Gastrocnemius medialis (tissue), 4 donors: ENCODE measurements around the gene LDLRAD4.

Experiments used
- POLR2A ChIP-seq, 2 donors: fragments of 450-650 bp; IDR thresholded peaks; one replicate each; pipeline ENCODE4 v1.6.1; 2017; ENCODE audit warnings: antibody characterized with exemption in 2 of 2, mild to moderate bottlenecking in 2 of 2, moderate library complexity in 2 of 2
- TF ChIP-seq, protein P1 (sequence below), 5 experiments: fragments of 450-650 bp in 3 of 5; fragments of 200-600 bp in 2 of 5; sonication (generic) in 2 of 5; IDR thresholded peaks in 4 of 5; conservative IDR thresholded peaks in 1 of 5; 1 replicate in 4 of 5; 2 replicates in 1 of 5; pipeline ENCODE4 v1.5.1; 2016 to 2019; ENCODE audit warnings: antibody characterized with exemption in 5 of 5, mild to moderate bottlenecking in 3 of 5, moderate library complexity in 3 of 5

GRCh38 chr18:13441736-13442135 is 223.2 kb downstream of the LDLRAD4 start:
- TF ChIP-seq, protein P1, sequence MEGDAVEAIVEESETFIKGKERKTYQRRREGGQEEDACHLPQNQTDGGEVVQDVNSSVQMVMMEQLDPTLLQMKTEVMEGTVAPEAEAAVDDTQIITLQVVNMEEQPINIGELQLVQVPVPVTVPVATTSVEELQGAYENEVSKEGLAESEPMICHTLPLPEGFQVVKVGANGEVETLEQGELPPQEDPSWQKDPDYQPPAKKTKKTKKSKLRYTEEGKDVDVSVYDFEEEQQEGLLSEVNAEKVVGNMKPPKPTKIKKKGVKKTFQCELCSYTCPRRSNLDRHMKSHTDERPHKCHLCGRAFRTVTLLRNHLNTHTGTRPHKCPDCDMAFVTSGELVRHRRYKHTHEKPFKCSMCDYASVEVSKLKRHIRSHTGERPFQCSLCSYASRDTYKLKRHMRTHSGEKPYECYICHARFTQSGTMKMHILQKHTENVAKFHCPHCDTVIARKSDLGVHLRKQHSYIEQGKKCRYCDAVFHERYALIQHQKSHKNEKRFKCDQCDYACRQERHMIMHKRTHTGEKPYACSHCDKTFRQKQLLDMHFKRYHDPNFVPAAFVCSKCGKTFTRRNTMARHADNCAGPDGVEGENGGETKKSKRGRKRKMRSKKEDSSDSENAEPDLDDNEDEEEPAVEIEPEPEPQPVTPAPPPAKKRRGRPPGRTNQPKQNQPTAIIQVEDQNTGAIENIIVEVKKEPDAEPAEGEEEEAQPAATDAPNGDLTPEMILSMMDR (IDR thresholded peaks at IDR 0.05 in 4 of 5, conservative IDR thresholded peaks at IDR 0.05 in 1 of 5), result no peak
- no peak for TF ChIP-seq POLR2A (IDR thresholded peaks at IDR 0.05)
